Astrocyte of the cerebellum (primary cell): ENCODE results near the gene GRIN2B.

Experiments used
- DNase-seq: peaks from one replicate; pipeline ENCODE4 v3.0.0-alpha.2; 2011; ENCODE audit warnings: low read depth
- H3K4me3 ChIP-seq: 2 replicates; pipeline ENCODE4 v1.5.1; 2011; ENCODE audit warnings: mild to moderate bottlenecking, low read depth, low read length, moderate library complexity
- CTCF ChIP-seq: IDR thresholded peaks from 2 replicates; pipeline ENCODE4 v1.5.1; 2012; ENCODE audit warnings: low read length, low read depth, moderate library complexity, mild to moderate bottlenecking; ENCODE audit errors: missing control alignments
- in situ Hi-C: cut with HindIII; loops from 2 replicates; pipeline ENCODE4 v1.10.0; 2017; ENCODE audit warnings: low sequenced_read_pairs

The GRIN2B gene

GRCh38 chr12:13942826-13943225, 38.6 kb downstream of the GRIN2B start:
- no peak for DNase-seq
- TF ChIP-seq CTCF: no peak
- no peak overlapping the region for H3K4me3 ChIP-seq
- in situ Hi-C loops: no loop called here

GRCh38 chr12:13941258-13942249, 39.8 kb downstream of the GRIN2B start:
- H3K4me3 ChIP-seq: no peak overlapping the region
- no peak for TF ChIP-seq CTCF
- in situ Hi-C loops: no loop called here
- DNase-seq: peak; percentile 11

- no peak overlapping the region for H3K4me3 ChIP-seq
- in situ Hi-C loops: no loop called here
- TF ChIP-seq CTCF: no peak
- DNase-seq: no peak
Measured at GRCh38 chr12:13940335-13940865, 41.0 kb downstream of the GRIN2B start.

GRCh38 chr12:13937735-13938134, 43.7 kb downstream of the GRIN2B start:
- in situ Hi-C loops: no loop called here
- no peak for DNase-seq
- H3K4me3 ChIP-seq: no peak overlapping the region
- no peak for TF ChIP-seq CTCF

- no peak for DNase-seq
- TF ChIP-seq CTCF: no peak
- H3K4me3 ChIP-seq: no peak overlapping the region
- in situ Hi-C loops: no loop called here
Measured at GRCh38 chr12:13935169-13935568, 46.2 kb downstream of the GRIN2B start.
